KMS-11 (cell line): ENCODE results near the gene TDRD9.

Experiments
- H2AFZ ChIP-seq: fragments of 200-600 bp; sonication (generic); 2 replicates; pipeline ENCODE4 v1.6.1; 2016; ENCODE audit warnings: antibody characterized with exemption, mixed run types, low read depth
- H3K27ac ChIP-seq: fragments of 200-600 bp; sonication (generic); 2 replicates; pipeline ENCODE4 v1.6.1; 2016; ENCODE audit warnings: mild to moderate bottlenecking, mixed run types
- H3K27me3 ChIP-seq: fragments of 200-600 bp; sonication (generic); 2 replicates; pipeline ENCODE4 v1.6.1; 2017; ENCODE audit warnings: mild to moderate bottlenecking, low read depth, mixed run types, moderate library complexity; ENCODE audit not compliant: insufficient read depth
- H3K36me3 ChIP-seq: fragments of 200-600 bp; sonication (generic); 2 replicates; pipeline ENCODE4 v1.6.1; 2017; ENCODE audit warnings: mild to moderate bottlenecking, mixed run types; ENCODE audit not compliant: insufficient read depth
- H3K4me1 ChIP-seq: fragments of 200-600 bp; sonication (generic); 2 replicates; pipeline ENCODE4 v1.6.1; 2016; ENCODE audit warnings: mild to moderate bottlenecking, low read depth, mixed run types; ENCODE audit not compliant: poor library complexity, severe bottlenecking
- H3K4me2 ChIP-seq: fragments of 200-600 bp; sonication (generic); 2 replicates; pipeline ENCODE4 v1.7.0; 2016; ENCODE audit warnings: mild to moderate bottlenecking, mixed run types
- H3K4me3 ChIP-seq: fragments of 200-600 bp; sonication (generic); IDR thresholded peaks from 2 replicates; pipeline ENCODE4 v1.6.1; 2017; ENCODE audit warnings: low read depth, low read length, mixed read lengths; ENCODE audit not compliant: insufficient read depth
- H3K79me2 ChIP-seq: fragments of 200-600 bp; sonication (generic); 2 replicates; pipeline ENCODE4 v1.6.1; 2016; ENCODE audit warnings: low read depth, mixed run types; ENCODE audit not compliant: insufficient read depth
- H3K9ac ChIP-seq: fragments of 200-600 bp; sonication (generic); 2 replicates; pipeline ENCODE4 v1.6.1; 2016; ENCODE audit warnings: mild to moderate bottlenecking, mixed run types
- H4K20me1 ChIP-seq: fragments of 200-600 bp; sonication (generic); 2 replicates; pipeline ENCODE4 v1.6.1; 2016; ENCODE audit warnings: mild to moderate bottlenecking, mixed run types; ENCODE audit not compliant: insufficient read depth
- TF ChIP-seq, protein P1 (sequence below): fragments of 200-600 bp; sonication (generic); conservative IDR thresholded peaks from 2 replicates; pipeline ENCODE4 v1.6.1; 2017; ENCODE audit warnings: low read depth, mild to moderate bottlenecking, antibody characterized with exemption, low read length, moderate library complexity, mixed read lengths

Gene TDRD9

DNA sequence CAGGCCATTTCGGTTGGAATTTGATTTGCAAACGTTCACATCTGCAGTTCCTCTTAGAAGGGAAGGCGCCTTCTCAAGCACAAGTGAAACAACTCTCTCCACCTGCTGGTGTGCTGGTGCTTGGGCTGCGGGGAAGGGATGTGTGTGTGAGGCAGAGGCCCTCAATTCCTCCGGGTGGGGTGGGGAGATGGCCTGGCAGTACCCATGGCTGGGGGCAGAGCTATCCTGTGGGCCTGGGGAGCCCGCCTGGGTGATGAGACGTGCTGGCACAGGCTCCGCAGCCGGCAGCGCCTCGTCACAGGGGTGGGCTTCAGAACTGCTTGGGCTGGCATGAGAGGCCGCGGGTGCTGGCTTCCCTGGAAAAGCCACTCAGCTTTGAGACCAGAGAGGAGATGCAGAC, 28.9 kb upstream of the TDRD9 start:
- Histone ChIP-seq H3K4me1 (no peaks in the 10 kb centered on the region), H3K79me2 (no peaks in the 10 kb centered on the region), H3K36me3 (no peaks in the 10 kb centered on the region), H3K27me3 (no peaks in the 10 kb centered on the region), H4K20me1 (no peaks in the 10 kb centered on the region), H3K9ac (no peak overlapping the region), H3K27ac (no peak overlapping the region), H3K4me2 (no peak overlapping the region), H3K4me3 (no peak overlapping the region), H2AFZ (no peak overlapping the region)
- TF ChIP-seq, protein P1, sequence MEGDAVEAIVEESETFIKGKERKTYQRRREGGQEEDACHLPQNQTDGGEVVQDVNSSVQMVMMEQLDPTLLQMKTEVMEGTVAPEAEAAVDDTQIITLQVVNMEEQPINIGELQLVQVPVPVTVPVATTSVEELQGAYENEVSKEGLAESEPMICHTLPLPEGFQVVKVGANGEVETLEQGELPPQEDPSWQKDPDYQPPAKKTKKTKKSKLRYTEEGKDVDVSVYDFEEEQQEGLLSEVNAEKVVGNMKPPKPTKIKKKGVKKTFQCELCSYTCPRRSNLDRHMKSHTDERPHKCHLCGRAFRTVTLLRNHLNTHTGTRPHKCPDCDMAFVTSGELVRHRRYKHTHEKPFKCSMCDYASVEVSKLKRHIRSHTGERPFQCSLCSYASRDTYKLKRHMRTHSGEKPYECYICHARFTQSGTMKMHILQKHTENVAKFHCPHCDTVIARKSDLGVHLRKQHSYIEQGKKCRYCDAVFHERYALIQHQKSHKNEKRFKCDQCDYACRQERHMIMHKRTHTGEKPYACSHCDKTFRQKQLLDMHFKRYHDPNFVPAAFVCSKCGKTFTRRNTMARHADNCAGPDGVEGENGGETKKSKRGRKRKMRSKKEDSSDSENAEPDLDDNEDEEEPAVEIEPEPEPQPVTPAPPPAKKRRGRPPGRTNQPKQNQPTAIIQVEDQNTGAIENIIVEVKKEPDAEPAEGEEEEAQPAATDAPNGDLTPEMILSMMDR: no peak

DNA sequence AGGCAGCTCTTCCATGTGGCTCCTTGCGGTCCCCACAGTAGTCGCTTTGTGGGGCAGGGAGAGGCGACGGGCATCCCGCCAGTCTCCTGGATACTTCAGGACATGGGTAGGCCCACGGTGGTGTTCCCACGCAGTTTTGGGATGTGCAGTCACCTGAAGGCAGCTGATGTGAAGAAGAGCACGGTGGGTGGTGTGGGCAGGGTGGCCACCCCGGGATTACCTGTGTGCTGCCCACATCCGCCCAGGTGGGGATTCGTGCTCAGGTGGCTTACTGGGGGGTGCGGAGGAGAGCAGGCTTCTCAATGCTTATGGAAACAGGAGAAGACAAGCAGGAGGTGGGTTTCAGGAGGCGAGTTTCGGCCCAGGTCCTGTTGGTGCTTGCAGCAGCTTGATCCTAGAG, 28.4 kb upstream of the TDRD9 start:
- Histone ChIP-seq H4K20me1 (no peaks in the 10 kb centered on the region), H3K36me3 (no peaks in the 10 kb centered on the region), H3K27me3 (no peaks in the 10 kb centered on the region), H3K4me3 (no peak overlapping the region), H3K4me1 (no peaks in the 10 kb centered on the region), H3K27ac (no peak overlapping the region), H3K4me2 (no peak overlapping the region), H3K9ac (no peak overlapping the region), H3K79me2 (no peaks in the 10 kb centered on the region), H2AFZ (no peak overlapping the region)
- TF ChIP-seq, protein P1: no peak

DNA sequence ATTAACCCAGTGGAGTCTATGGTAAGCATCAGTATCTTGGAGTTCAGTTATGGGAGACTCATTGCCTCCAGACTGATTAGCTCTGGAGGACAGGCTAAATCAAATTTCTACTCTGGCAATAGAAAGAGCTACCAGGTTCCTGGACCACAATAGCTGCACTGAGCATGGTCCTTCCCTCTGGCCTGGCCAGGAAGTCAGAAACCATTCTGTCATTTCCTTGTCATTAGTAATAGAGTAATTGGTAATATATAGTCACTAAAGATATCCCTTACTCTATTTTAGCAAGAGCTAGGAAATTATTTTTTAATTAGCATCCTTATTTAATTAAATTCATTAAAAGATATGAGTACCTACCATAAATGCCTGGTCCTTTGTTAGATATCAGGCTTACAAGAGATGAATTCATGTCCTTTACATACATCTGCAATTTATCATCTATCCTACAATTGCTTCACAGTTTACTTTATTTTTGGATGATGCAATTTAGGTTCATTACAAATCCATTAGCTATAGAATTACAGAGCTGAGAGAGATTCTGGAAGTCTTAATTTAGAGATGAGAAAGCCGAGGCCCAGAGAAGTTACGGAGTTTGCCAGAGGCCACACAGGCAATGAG, 23.7 kb upstream of the TDRD9 start:
- H3K4me1 ChIP-seq: no peaks in the 10 kb centered on the region

DNA sequence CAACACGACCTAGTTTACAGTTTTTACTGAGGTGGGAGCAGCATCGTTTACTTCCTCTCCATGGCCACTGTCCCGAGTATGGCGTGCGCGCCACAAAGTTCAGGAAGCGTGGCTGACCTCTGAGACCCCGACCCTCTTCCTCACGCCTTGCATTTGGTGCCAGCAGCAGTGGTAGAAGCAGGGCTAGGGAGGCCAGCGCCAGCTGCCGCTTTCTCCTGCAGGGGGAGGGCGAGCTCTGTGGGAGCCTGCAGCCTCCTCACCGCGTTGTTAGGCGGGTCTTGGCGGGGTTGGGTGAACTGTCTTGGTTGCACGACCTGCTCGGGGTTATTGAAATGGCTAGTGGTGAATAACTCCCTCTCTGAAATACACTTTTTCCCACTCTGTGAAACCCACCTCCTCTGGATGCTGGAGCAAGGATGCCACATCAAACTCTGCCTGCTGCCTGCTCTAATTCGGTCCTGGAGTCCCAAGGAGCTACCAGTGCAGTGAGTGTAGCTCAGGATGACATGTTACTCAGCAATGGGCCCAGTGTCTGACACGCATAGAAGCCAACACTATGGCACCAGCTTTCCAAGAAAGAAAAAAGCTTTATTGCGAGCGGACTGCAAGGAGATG, 22.3 kb upstream of the TDRD9 start:
- Histone ChIP-seq H3K4me2 (no peak overlapping the region), H3K27ac (no peak overlapping the region), H2AFZ (no peak overlapping the region), H4K20me1 (no peaks in the 10 kb centered on the region), H3K4me1 (no peaks in the 10 kb centered on the region), H3K27me3 (no peaks in the 10 kb centered on the region), H3K79me2 (no peaks in the 10 kb centered on the region), H3K36me3 (no peaks in the 10 kb centered on the region), H3K9ac (no peak overlapping the region), H3K4me3 (no peak overlapping the region)
- TF ChIP-seq, protein P1: no peak

More for the DNA sequence above, 23.7 kb upstream of the TDRD9 start:
- no peaks in the 10 kb centered on the region for H3K27me3 ChIP-seq
- no peaks in the 10 kb centered on the region for H3K36me3 ChIP-seq
- H3K4me3 ChIP-seq: no peak overlapping the region
- H4K20me1 ChIP-seq: no peaks in the 10 kb centered on the region
- TF ChIP-seq, protein P1: no peak
- no peak overlapping the region for H3K27ac ChIP-seq
- H3K4me2 ChIP-seq: no peak overlapping the region
- H3K9ac ChIP-seq: no peak overlapping the region
- no peaks in the 10 kb centered on the region for H3K79me2 ChIP-seq
- H2AFZ ChIP-seq: no peak overlapping the region
